Activated naive CD4-positive, alpha-beta T cell (primary cell): ENCODE results near the gene MRPL2.
A peak's percentile ranks its signal among the peaks of the same experiment; 100 is the strongest.
"Not testable (repeated sequence)": the region's sequence is repeated elsewhere in the genome, so short reads cannot be mapped to it uniquely, and the experiment has no call there.

ENCODE experiments used
- DNase-seq, 4 experiments: peaks; one replicate each; lab custom pipeline; 2025; lab: John Stamatoyannopoulos, UW

Gene MRPL2

DNA sequence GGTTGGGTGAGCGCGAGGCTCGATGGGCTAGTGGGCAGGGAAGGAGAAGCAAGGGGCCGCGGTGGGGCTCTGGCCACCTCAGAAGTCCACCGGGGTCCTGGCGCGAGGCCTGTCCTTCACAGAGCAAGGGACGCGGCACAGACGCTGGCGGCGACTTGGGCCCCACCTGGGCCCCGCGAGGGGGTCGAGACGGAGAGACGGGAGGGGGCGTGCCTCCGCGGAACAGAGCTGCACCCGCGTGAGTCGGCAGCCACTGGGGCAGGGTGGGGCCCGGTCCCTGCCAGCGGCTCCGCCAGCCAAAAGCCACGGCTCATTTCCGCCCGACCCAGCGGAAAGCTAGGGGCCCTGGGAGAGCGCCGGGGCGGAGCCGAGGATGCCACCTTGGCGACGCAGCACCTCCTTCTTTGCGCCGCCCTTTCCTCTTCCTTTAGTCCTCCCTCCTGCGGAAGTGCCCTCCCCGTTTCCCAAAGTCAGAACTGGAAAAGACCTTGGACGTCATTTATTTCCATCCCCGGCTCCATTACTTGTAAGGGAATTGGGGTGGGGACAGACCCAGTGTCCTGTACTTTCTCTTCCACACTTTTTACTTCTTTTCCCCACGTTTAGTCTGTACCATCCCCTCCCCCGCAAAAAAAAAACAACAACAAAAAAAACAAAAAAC is 5.6 kb downstream of the MRPL2 start, which contains the start of gene CUL7:
Gene CUL7, minus strand, starts transcription at position 307 of the 661 bp plus-strand sequence. CDS start 1,063 bp downstream, outside the sequence.
- DNase-seq, result peak; percentile 64 to 86 (median 74)

DNA sequence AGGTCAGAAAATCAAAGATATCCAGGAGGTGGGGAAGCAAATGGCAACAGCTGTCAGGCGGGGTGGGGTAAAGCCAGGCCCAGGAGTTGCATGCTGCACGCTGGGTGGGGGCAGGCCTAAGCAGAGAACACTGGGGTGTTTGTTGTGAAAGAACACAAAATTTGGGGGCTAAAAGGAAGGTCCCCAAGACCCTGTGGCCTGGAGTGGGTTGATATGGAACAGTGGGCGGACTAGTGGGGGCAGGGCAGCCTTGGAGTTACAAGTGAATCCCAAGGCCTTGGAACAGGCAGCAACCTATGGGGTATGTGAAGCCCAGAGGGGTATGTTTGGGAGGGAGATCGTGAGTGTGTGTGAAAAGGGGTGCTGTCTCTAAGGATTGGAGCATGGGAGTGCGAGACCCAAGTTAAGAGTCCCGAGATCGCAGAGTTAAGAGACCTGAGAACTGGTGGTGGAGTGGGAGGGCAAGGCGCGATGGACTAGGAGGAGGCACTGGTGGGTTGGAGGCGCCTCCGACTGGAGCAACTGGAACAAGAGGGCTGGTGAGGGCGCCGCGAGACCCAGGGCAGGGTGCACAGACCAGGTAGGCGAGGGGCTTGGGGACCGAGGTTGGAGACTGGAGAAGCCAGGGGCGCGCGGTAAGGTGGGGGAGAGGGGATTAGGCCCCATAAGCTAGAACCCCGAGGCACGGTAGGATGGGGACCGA is 6.2 kb downstream of the MRPL2 start:
- peak in 1 of 4 experiments; percentile 29 for DNase-seq

DNA sequence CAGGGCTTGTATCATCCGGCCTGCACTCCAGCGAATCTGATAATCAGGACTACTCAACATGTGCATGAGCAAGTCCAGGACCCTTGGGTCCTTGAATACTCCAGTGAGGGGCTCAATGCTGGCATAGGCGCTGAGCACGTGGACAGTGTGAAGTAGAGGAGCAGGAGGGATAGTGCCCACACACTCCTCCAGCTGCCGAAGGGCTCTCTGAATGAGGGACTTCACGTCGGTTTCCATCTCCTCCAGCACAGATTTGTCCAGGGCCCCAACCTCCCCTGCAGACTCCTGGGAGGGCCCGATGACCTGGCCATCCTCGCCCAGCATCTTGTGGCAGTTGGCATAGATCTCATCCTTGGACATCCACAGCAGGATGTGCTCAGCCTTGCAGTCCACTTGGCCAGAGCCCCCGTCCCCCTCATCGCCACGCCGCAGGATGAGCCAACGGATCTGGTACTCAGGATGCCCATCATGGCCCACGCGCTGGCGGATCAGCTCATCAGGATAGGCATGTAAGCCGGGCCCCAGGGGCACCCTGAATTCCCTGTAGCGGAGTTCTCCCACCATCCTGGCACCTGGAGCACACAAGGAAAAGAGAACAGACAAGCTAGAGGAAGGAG is 6.9 kb downstream of the MRPL2 start:
- DNase-seq, result no peak

DNA sequence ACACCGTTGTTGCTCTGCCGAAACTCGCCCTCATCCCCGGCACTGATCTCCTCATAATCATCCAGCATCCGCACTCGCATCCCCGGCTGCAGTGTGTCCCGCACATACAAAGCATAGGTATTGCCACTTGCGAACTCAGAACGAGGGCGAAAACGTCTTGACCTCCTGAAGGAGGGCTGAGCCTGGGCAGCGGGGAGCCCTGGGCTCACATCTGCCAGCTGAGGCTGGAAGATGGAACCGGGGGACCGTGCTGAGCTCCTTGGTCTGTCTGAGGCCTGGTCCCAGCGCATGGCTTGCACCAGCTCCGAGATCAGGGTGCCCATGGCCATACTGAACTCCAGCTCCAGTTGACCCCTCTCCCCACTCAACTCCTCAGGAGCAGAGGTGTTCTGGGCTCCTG is 8.3 kb downstream of the MRPL2 start:
- no peak for DNase-seq

DNA sequence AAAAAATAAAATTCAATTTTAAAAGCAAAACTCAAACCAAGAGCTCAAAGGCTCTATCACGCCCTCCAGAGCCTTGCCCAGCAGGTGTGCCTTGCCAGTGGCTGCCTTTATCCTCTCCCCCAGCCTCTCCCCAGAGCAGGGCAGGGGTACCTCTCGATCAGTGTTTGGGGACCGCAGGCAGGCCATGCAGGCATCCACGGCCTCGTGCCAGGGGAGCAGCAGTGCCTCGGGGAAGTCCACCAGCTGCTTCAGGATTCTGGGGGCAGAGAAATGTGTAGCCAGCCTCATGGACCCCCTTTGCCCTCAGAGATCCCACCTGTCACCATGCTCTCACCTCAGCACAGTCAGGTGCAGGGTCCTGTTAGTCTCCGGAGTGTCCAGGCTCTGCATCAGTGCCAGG is 11.2 kb downstream of the MRPL2 start:
- no peak for DNase-seq

DNA sequence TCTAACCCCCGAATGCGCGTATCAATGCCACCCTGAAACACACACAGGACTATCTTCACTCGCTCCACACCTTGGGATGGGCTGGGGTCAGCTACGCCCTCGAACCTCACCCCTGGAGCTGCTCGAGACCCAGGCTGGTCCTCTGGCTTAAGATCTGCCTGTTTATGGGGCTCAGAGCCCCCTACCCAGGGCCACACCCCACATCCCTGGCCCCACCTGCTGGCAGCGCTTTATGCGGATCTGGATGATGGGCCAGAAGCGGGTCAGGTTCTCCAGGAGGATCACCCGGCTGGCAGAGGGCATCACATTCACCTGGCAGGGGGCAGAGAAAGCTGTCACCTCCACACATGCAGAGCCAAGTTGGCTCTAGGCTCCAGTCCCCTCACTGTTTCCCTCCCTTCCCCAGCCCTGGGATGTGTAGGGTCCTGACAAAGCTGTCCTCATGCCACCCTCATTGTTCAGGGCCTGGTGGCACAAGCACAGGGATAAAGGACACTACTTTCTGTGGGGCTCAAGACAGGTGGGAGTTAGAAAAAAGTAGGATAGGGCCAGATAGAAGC is 13.8 kb downstream of the MRPL2 start:
- DNase-seq, result no peak

DNA sequence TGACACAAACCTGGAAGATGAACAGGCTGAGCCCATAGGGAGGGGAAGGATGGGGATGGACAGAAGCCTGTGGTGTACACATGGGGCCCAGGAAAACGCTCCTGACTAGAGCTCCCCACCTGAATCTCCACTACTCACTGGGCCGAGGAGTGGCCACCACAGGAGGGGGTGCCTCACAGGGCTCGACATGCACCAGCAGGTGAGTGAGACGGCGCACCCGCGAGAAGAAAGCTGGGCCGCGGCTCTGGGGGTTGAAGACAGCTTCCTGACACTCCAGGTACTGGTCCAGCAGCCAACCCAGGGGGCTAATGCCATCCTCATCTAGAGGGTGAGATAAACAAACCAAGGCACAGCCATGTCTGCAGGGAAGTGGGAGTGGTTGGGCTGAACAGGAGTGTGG is 15.9 kb downstream of the MRPL2 start:
- DNase-seq, result no peak

DNA sequence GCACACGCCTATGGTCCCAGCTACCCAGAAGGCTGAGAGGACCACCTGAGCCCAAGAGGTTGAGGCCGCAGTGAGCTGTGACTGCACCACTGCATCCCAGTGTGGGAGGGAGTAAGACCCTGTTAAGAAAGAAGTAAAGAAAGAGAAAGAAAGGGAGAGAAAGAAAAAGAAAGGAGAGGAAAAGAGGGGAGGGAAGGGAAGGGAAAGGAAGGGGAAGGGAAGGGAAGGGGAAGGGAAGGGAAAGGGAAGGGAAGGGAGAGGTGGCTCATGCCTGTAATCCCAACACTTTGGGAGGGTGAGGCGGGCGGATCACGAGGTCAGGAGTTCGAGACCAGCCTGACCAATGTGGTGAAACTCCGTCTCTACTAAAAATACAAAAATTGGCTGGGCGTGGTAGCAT is 17.8 kb downstream of the MRPL2 start:
- not testable (repeated sequence) for DNase-seq

DNA sequence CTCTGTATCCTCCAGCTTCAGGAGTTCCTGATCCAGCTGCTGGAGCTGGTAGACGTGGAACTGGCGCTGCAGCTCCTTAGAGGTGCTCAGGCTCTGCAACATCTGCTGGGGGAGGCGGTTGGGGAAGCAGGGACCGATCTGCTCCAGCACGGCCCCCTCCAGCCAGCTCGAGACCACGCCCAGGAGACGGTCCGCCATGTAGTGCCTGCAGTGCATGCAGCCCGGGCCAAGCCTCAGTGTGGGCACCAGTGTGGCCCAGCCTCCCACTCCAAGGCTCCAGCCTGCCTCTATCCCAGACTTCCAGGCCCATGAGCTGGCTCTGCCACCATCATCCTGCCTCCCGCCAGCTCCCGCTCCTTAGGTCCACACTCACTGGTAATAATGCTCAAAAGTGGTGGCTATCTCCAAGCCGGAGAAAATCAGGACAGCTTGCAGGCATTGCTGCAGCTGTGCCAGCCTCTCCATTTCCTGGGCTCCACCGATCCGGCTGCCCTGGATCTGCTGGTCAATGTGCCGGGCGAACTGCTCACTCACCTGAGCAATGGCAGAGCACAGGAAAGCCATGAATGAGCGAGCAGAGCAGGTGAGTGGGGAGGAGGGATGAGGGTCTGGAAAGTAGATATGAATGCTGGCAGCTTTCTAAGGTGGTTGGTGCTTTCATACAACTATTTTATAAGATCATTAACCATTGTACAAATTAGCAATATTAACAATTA is 18.5 kb downstream of the MRPL2 start:
- no peak for DNase-seq

DNA sequence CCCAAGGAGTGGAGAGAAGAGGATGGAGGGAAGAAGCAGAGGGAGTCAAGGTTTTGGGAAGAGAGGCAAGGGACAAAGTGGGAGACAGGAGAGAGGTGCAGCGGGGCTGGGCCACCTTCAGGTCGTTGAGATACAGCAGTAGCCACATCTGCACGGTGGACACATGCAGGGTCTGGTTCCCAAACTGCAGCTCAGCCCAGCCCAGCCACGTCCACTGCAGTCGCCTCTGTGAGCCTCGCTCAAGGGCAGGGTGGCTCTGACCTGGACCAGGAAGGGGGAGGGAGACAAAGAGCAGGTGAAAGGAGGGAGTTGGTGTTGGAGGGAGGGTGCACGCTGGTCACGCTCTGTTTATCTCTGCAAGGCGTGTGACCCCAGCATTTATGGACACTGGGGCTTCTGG is 20.5 kb downstream of the MRPL2 start:
- DNase-seq, result no peak

DNA sequence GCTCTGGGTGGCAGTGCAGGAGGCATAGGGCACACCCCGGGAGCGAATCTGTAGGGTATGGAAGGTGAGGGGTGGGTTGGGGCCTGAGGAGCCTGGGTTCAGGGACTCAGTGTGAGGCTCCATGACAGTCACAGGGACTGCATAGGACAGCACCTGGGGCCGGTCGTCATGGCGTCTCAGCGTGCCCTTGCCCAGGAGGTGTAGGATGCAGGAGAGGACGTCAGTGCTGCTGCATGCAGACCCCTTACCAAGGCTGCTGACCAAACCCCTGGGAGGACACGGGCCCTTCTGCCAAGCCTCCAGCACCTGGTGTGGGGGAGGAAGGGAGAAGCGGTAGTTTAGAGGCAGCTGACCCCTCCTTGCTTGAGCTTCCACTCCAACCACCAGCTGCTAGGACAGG is 21.5 kb downstream of the MRPL2 start:
- no peak for DNase-seq

DNA sequence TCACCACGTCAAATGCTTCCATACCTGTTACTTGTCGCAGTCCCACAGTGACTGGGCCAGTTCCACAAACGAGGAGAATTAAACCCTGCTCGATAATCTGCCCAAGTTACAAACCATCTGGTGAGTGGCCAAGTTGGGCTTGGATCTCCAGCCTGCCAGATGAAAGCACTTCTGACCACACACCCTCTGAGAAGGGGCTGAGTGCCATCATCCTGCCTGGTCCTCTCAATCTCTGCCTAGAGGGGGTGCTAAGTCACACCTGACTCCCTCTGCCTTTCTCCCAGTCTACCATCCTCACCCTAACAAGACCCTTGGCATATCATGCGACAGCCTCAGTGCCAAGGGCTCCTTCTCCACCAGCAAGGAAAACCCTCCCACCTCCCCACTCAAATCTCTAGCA is 22.0 kb downstream of the MRPL2 start:
- DNase-seq, result no peak

DNA sequence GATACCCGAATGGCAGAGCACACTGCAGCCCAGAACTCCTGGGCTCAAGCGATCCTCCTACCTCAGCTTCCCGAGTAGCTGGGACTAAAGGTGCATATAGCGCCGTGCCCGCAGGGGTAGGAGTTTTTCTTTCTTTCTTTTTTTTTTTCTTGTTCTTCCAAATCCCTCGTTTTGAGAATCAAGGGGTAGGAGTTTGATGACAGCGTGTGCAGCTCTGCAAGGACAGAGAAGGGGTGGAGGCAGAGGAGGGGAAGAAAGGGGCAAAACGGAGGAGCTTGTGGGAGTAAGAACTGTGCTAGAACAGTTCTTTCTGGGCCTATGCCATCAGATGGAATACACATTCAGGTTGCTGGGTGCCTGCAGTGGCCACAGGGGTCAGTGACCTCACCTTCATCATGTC is 22.5 kb downstream of the MRPL2 start:
- no peak for DNase-seq

DNA sequence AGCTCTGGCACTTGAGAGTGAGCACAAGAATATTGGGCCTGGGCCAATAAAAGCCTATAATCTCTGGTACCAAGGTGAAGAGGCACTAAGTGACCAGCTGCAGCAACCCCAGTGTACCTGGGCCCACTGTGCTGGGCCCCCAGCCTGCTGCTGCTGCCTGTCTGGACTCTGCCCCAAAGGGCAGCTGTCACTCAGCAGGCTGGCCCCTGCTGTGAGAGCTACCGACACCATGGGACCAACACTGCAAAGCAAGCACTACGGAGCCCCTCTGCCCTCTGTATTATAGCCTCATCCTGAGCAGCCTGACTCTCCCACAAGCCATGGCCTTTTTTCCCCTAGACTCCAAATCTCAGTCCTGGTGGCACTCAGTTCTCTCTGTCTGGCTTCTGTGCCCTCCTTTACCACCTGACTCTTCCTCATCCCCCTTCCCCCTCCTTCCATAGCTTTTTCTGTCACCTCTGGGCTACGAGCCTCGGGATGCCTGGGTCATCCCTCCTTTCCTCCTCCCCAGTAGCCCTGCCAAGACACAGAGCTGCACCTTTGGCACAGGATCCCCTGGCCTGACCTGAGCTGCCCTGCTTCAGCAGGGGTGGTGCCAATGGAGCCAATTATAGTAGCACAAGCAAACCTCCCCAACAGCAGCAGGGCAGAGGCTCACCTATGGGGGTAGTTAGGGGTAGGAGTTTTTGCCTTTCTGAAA is 23.6 kb downstream of the MRPL2 start:
- no peak for DNase-seq

DNA sequence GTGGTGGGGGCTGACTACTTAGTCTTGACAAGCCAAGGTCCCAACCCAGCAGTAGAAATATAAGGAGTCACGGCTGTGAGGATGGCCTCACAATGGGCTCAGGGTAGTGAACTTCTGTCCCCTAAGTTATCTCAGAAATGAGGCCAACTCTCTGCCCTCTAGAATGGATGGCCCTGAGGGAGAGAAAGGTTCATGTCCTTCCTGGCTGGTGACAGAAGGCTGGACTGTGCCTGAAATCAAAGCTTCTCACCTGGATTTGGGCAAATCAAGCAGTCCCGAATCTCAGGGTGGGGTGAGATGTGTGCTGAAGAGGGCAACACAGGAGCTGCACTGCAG is 25.1 kb downstream of the MRPL2 start:
- DNase-seq, result no peak

DNA sequence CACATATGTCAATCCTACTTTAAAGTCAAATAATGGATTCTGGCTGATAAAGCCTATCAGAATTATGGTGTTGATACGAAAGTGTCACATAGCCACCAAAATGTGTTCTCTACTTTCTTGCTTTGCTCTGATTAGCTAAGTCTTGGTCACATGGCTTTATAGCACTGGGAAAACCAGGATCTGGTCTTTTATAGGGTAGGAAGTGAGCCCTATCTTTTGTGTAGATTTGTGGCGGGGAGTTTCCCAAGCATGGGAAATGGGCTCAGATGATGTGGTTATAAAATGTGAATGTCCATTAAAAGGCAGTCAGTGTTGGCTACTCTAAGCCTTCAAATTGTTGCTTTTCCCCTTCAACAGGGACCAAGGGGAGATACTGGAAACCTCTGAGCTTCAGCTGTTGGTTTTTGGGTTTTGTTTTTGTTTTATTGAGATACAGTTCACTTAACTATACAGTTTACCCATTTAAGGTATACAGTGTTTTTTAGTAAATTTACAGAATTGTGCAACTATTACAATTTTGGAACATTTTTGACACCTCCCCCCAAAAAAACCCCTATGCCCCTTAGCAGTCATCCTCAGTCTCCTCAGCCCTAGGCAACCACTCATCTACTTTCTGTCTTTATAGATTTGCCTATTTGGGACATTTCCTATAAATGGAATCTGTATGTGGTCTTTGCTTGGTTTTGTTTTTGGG is 25.6 kb downstream of the MRPL2 start:
- no peak for DNase-seq

DNA sequence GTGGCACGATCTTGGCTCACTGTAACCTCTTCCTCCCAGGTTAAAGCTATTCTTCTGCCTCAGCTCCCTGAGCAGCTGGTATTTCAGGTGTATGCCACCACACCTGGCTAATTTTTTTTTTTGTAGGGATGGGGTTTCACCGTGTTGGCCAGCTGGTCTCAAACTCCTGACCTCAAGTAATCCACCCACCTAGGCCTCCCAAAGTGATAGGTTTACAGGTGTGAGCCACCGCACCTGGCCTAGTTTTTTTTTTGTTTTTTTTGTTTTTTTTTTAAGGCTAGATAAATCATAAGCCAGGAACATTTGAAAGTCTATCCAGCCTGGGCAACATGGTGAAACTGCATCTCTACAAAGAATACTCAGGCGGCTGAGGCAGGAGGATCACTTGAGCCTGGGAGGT is 26.9 kb downstream of the MRPL2 start:
- DNase-seq, result no peak

DNA sequence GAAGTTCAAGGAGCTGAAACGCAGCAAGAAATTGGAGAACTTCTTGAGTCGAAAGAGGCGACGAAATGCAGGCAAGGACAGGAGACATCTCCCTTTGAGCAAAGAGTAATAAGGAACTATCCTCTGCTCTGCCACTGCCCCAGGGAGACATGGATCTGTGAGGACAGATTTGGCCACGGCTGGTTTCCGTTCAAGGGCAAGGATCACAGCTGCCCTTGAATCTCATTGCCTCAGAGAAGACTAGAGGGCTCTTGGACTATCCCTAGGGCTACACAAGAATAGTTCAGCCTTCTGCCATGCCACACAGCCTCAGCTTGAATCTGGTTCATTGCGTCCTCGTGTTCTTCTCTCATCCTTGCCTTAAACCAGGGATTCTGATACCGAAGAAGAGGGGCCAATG is 30.1 kb downstream of the MRPL2 start:
- DNase-seq, result no peak

DNA sequence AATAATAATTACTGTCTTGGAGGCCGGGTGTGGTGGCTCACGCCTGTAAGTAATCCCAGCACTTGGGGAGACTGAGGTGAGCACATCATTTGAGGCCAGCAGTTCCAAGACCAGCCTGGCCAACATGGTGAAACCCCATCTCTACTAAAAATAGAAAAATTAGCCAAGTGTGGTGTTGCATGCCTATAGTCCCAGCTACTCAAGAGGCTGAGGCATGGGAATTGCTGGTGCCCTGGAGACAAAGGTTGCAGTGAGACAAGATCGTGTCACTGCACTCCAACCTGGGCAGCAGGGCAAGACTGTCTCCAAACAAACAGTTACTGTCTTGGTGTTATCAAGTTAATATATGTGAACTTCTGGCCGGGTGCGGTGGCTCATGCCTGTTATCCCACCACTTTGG is 32.9 kb downstream of the MRPL2 start:
- no peak for DNase-seq

DNA sequence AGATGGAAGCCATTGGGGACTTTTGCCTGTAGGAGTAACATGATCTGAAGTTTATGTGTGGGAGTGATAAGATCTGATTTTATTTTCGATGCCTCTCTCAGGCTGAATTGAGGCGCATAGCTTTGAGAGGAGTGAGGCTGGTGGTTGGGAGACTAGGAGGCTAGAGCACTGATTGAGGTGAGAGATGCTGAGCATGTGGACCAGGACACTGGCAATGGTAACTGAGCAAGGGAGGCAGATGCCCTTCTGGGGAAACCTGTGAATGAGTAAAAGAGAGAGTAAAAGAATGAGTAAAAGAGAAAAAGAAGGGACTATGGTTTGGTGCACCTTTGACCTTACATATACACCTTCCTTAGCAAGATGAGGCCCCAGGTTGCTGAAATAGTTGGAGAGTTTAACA is 34.8 kb downstream of the MRPL2 start:
- DNase-seq, result no peak
